Measurements from ENCODE around the gene RILPL2.
"Not testable (repeated sequence)": the region's sequence is repeated elsewhere in the genome, so short reads cannot be mapped to it uniquely, and the experiment has no call there.

The RILPL2 gene

GRCh38 chr12:123469978-123470377 is 33.5 kb upstream of the RILPL2 start:
- no peak for DNase-seq (ENCODE audit: low spot score)
- in situ Hi-C loops (cut with MboI; ENCODE audit: low sequenced_read_pairs, unreplicated experiment), result no loop called here
- TF ChIP-seq CTCF (IDR thresholded peaks at IDR 0.05; ENCODE audit: borderline replicate concordance, control extremely low read depth, extremely low read depth, insufficient read depth, missing control alignments), result no peak

GRCh38 chr12:123468786-123469185 is 32.3 kb upstream of the RILPL2 start:
- DNase-seq (ENCODE audit: low spot score), result peak; percentile 72
- in situ Hi-C loops (cut with MboI; ENCODE audit: low sequenced_read_pairs, unreplicated experiment), result no loop called here

GRCh38 chr12:123465084-123465483 is 28.6 kb upstream of the RILPL2 start:
- DNase-seq (ENCODE audit: low spot score), result no peak

More at GRCh38 chr12:123468786-123469185, 32.3 kb upstream of the RILPL2 start:
- peak; percentile 45 for TF ChIP-seq CTCF (IDR thresholded peaks at IDR 0.05; ENCODE audit: borderline replicate concordance, control extremely low read depth, extremely low read depth, insufficient read depth, missing control alignments)

GRCh38 chr12:123463174-123463573 is 26.7 kb upstream of the RILPL2 start:
- in situ Hi-C loops (cut with MboI; ENCODE audit: low sequenced_read_pairs, unreplicated experiment), result not testable (repeated sequence)

More at GRCh38 chr12:123465084-123465483, 28.6 kb upstream of the RILPL2 start:
- in situ Hi-C loops (cut with MboI; ENCODE audit: low sequenced_read_pairs, unreplicated experiment), result no loop called here
- TF ChIP-seq CTCF (IDR thresholded peaks at IDR 0.05; ENCODE audit: borderline replicate concordance, control extremely low read depth, extremely low read depth, insufficient read depth, missing control alignments), result no peak

GRCh38 chr12:123457980-123458779 is 21.7 kb upstream of the RILPL2 start, which contains the start of gene SNRNP35:
Gene SNRNP35 (plus strand): TSS chr12:123458139. CDS start chr12:123465541, 7,402 bp downstream.
- in situ Hi-C loops (cut with MboI; ENCODE audit: low sequenced_read_pairs, unreplicated experiment), result no loop called here
- DNase-seq (ENCODE audit: low spot score), result peak; percentile 85
- no peak for TF ChIP-seq CTCF (IDR thresholded peaks at IDR 0.05; ENCODE audit: borderline replicate concordance, control extremely low read depth, extremely low read depth, insufficient read depth, missing control alignments)

More at GRCh38 chr12:123463174-123463573, 26.7 kb upstream of the RILPL2 start:
- not testable (repeated sequence) for DNase-seq (ENCODE audit: low spot score)

- DNase-seq (ENCODE audit: low spot score), result no peak
- no peak for TF ChIP-seq CTCF (IDR thresholded peaks at IDR 0.05; ENCODE audit: borderline replicate concordance, control extremely low read depth, extremely low read depth, insufficient read depth, missing control alignments)
- in situ Hi-C loops (cut with MboI; ENCODE audit: low sequenced_read_pairs, unreplicated experiment), result no loop called here
These were observed 16.7 kb upstream of the RILPL2 start for GRCh38 chr12:123453165-123453564.

GRCh38 chr12:123452276-123452550 is 15.7 kb upstream of the RILPL2 start:
- in situ Hi-C loops (cut with MboI; ENCODE audit: low sequenced_read_pairs, unreplicated experiment); DNase-seq (ENCODE audit: low spot score): not testable (repeated sequence)

Measured in GM13976 (cell line).